Esophagus muscularis mucosa (tissue), 3 donors: ENCODE data around the gene CDK19.

Source experiments
- POLR2A ChIP-seq: fragments of 450-650 bp; IDR thresholded peaks from one replicate; pipeline ENCODE4 v1.6.1; 2017; ENCODE audit warnings: antibody characterized with exemption, moderate library complexity, mild to moderate bottlenecking, low read depth
- POLR2AphosphoS5 ChIP-seq, 2 donors: sonication (generic); formaldehyde crosslinking; IDR thresholded peaks; one replicate each; pipeline ENCODE4 v1.6.1; 2017; ENCODE audit warnings: antibody characterized with exemption in 2 of 2
- TF ChIP-seq, protein P1 (sequence below), 3 experiments: fragments of 200-600 bp in 2 of 3; fragments of 450-650 bp in 1 of 3; sonication (generic) in 2 of 3; IDR thresholded peaks; one replicate each; pipeline ENCODE4 v1.5.1; 2017 to 2019; ENCODE audit warnings: antibody characterized with exemption in 3 of 3, mild to moderate bottlenecking in 2 of 3, moderate library complexity in 1 of 3

DNA sequence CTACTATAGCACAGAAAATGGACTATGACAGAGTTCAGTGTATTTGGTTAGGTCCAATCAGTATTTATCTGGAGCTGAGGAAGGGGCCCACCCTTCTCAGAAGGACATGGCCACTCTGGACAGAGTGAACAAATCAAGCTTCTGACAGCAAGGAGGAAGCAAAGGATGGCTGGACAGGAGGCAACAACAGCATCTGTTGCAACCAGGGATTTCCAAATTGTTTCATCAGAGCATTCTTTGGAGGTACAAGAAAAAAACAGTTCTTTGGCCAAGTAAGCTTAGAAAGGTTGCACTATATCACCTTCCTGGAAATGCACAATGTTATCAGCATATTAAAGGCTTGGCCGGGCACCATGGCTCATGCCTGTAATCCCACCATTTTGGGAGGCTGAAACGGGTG, 220.2 kb downstream of the CDK19 start:
- TF ChIP-seq POLR2A (no peak), POLR2AphosphoS5 (IDR thresholded peaks at IDR 0.05) (no peak)
- TF ChIP-seq, protein P1, sequence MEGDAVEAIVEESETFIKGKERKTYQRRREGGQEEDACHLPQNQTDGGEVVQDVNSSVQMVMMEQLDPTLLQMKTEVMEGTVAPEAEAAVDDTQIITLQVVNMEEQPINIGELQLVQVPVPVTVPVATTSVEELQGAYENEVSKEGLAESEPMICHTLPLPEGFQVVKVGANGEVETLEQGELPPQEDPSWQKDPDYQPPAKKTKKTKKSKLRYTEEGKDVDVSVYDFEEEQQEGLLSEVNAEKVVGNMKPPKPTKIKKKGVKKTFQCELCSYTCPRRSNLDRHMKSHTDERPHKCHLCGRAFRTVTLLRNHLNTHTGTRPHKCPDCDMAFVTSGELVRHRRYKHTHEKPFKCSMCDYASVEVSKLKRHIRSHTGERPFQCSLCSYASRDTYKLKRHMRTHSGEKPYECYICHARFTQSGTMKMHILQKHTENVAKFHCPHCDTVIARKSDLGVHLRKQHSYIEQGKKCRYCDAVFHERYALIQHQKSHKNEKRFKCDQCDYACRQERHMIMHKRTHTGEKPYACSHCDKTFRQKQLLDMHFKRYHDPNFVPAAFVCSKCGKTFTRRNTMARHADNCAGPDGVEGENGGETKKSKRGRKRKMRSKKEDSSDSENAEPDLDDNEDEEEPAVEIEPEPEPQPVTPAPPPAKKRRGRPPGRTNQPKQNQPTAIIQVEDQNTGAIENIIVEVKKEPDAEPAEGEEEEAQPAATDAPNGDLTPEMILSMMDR (IDR thresholded peaks at IDR 0.05) = no peak
